8988T (cell line): ENCODE measurements around the gene MTF2.
"Not testable (repeated sequence)": the region's sequence is repeated elsewhere in the genome, so short reads cannot be mapped to it uniquely, and the experiment has no call there.

ENCODE experiments used
- DNase-seq: peaks from one replicate; pipeline ENCODE4 v3.0.0; 2011

MTF2 gene

DNA sequence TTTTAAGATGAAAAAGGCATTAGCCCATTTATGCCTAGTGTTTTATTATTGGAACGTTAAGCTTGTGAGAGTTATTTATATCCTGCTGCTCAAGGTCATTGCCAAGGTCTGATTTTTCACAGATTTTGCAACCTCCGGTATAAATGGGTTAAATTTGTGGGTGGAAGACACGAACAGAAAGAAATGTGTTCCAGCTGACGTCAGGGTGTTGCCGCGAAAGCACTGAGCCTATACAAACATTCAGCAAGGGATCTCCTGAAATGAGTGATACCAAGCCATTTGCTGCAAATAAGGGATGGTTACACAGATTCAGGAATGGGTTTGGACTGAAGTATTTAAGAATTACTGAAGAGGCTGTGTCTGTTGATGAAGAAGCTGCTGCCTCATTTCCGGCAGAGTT is 68.9 kb downstream of the MTF2 start:
- no peak for DNase-seq

DNA sequence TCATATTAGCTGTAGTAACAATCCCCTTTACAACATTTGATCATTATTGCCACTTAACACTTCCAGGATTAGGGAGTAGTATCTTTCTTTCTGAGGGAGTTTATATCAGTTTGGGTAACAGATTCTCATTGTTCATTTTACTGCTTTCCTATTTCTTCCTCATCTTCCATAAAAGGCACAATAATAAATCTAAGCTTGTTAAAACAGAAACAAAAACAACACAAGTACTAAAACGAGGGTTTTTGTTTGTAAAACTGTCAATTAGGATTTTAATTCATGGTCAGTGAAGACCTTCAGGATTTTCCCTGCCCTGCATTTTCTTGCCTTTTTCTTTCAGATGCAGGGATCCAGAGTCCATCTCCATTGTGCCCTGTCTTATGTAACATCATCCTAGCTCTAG is 71.6 kb downstream of the MTF2 start:
- no peak for DNase-seq

DNA sequence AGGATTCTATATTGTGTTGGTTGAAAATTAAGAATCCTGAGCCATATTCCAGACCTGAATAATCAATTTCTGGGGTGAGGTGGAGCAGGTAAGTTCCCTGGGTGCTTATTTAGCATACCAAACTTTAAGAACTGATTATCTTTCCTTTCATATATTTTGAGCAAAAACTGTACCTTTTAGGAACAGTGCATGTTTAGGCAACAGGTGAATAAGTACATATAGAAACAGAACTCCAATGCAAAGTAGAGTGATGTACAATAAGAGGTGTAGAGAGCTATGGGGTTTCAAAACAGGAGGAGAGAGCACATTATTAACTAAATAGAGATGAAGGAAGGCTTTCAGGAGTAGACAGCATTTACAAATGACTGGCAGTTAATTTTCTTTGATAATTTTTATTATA is 72.4 kb downstream of the MTF2 start:
- no peak for DNase-seq

DNA sequence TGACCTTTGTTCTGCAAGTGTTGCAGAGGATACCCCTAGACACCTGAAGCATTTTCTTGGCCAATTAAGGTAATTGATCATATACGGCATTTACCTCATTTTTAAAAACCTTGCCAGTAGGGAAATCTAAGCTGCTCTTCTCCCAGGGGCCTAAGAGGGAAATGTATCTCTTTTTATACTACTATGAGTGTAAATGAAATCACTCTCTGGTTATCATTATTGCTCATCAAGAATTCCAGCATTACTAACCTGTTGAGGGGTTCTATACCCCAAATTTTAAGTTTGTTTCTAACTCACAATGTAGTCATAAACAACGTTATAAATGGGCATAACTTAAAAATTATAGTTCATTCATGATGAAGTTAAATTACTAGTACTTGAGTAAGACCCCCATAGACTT is 73.8 kb downstream of the MTF2 start:
- DNase-seq, result no peak

DNA sequence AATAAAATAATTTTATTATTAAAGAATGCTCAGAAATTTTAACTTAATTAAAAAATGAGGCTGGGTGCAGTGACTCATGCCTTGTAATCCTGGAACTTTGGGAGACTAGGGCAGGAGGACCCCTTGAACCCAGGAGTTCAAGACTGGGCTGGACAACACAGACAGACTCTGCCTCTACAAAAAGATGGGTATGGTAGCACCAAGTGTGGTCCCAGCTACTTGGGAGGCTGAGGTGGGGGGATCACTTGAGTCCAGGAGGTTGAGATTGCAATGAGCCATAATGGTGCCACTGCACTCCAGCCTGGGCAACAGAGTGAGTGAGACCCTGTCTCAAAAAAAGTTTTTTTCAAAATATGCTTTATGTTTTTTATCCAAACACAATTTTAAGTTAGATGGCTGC is 75.8 kb downstream of the MTF2 start:
- no peak for DNase-seq

DNA sequence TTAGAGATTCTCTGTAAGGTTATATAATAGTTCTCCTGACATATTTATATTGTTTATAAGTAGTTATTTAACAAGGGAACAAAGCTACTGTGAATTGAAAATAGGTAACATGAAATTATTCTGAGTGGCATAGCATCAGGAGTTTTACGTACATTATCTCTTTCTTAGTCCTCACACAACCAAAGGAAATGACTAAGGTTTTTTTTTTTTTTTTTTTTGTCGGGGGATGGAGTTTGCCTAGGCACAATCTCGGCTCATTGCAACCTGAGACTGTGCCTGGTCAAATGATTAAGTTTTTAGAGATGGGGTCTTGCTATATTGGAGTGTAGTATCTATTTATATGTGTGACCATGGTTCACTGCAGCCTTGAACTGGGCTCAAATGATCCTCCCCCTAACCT is 76.3 kb downstream of the MTF2 start:
- no peak for DNase-seq

DNA sequence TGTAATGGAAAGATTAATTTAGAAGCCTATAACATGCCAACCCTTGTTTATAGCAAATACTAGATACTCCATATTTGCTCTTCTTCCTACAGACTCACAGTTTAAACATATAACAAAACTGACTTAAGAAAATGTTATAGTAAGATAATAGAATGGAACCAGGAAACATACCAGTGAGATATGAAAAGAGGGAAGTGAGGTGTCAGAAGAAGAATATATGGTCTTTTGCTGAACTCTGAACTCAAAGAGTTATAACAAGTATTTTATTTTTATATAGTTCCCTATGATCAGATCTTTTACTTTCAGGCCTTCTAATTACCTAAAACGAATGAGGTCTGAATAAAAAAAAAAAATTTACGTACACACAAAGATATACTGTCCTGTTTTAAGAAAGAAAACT is 80.3 kb downstream of the MTF2 start:
- DNase-seq, result no peak

DNA sequence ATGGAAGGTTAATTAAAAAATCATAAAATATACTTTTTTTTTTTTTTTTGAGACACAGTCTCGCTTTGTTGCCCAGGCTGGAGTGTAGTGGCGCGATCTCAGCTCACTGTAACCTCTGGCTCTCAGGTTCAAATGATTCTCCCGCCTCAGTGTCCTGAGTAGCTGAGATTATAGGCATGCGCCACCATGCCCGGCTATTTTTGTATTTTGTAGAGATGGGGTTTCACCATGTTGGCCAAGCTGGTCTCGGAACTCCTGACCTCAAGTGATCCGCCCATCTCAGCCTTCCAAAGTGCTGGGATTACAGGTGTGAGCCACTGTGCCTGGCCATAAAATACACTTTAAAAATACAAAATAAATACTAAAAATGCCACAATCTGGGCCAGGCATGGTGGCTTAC is 84.2 kb downstream of the MTF2 start:
- not testable (repeated sequence) for DNase-seq

DNA sequence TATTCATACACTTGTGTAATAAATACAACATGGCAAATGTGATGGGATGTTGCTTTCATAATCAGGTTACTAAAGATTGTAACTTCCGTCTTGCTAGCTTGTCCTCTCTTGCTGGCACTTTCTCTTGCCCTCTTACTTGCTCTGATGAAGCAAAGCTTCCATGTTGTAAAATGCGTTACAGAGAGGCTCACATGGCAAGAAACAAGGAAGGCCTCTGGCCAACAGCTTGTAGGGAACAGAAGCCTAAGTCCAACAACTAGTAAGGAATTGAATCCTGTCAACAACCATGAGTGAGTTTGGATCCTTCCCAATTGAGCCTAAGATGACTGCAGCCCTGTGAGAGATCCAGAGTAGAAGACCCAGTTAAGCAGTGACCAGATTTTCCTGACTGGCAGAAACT is 85.7 kb downstream of the MTF2 start:
- DNase-seq, result no peak

DNA sequence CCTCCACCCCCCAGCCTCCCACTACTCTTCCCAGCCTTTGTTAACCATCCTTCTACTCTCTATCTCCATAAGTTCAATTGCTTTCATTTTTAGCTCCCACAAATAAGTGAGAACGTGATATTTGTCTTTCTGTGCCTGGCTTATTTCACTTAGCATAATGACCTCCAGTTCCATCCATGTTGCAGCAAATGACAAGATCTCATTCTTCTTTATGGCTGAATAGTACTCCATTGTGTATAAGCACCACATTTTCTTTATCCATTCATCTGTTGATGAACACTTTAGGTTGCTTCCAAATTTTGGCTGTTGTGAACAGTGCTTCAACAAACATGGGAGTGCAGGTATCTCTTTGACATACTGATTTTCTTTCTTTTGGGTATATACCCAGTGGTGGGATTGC is 86.8 kb downstream of the MTF2 start:
- DNase-seq, result not testable (repeated sequence)

DNA sequence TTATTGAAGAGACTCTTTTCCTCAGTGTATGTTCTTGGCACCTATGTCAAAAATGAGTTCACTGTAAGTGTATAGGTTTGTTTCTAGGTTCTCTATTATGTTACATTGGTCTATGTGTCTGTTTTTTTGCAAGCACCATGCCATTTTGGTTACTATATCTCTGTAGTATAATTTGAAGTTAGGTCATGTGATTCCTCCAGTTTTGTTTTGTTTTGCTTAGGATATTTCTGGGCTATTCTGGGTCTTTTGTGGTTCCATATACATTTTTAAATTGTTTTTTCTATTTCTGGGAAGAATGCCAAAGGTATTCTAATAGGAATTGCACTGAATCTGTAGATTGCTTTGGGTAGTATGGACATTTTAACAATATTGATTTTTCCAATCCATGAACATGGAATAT is 87.9 kb downstream of the MTF2 start:
- DNase-seq, result no peak

DNA sequence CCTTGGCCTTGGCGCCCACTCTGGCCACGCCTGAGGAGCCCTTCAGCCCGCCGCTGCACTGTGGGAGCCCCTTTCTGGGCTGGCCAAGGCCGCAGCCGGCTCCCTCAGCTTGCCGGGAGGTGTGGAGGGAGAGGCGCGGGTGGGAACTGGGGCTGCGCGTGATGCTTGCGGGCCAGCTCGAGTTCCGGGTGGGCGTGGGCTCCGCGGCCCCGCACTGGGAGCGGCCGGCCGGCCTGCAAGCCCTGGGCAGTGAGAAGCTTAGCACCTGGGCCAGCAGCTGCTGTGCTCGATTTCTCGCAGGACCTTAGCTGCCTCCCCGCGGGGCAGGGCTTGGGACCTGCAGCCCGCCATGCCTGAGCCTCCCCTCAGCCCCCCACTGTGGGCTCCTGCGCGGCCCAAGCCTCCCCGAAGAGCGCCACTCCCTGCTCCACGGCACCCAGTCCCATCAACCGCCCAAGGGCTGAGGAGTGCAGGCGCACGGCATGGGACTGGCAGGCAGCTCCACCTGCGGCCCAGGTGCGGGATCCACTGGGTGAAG is 91.1 kb downstream of the MTF2 start:
- DNase-seq, result not testable (repeated sequence)

DNA sequence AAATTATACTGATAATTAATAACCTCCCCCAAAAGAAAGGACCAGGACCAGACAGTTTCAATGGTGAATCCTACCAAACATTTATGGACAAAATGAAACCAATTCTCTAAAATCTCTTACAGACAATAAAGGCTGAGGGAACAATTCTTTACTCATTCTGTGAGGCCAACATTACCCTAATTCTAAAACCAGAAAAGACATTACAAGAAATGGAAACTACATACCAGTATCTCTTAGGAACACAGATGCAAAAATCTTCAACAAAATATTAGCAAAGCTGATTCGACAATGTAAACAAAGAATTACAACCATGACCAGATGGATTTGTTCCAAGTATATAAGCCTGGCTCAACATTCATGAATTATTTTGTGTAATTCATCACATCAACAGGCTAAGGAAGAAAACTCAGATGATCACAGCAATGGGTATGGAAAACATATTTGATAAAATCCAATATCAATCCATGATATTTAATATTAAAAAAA is 92.5 kb downstream of the MTF2 start:
- DNase-seq, result no peak

DNA sequence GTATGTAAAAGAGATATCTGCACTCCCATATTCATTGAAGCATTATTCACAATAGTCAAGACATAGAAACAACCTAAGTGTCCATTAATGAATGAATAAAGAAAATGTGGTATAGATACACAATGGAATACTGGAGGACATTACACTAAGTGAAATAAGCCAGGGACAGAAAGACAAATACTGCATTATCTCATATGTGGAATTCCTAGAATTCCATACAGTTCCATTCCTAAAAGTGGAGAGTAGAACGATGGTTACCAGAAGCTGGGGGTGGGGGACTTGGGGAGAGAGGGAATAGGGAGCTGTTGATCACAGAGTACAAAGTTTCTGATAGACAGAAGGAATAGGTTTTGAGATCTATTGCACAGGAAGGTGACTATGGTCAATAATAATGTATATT is 93.7 kb downstream of the MTF2 start:
- no peak for DNase-seq

DNA sequence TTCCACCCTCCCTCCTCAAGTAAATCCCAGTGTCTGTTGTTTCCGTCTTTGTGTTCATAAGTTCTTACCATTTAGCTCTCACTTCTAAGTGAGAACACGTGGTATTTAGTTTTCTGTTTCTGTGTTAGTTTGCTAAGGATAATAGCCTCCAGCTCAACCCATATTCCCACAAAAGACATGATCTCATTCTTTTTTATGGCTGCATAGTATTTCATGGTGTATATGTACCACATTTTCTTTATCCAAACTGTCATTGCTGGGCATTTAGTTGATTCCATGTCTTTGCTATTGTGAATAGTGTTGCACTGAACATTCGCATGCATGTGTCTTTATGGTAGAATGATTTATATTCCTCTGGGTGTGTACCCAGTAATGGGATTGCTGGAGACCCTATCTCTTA is 95.6 kb downstream of the MTF2 start:
- DNase-seq, result not testable (repeated sequence)

DNA sequence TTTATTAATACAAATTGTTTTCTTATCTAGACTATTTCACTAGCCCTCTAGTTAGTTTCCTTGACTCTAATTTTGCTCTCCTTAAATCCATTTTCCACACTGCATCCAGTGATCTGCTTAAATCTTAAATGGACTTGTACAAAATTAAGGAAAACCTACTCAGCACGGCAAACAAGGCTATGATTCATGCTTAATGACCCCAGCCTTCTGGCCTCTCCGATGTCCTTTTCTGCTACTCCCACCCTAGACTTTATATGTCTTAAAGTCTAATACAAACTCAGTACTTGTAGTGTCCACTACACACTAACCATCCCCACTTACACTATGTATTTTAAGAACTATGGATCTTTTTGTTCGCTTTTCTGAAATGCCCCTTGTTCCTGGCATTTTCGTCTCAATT is 98.9 kb downstream of the MTF2 start:
- no peak for DNase-seq

DNA sequence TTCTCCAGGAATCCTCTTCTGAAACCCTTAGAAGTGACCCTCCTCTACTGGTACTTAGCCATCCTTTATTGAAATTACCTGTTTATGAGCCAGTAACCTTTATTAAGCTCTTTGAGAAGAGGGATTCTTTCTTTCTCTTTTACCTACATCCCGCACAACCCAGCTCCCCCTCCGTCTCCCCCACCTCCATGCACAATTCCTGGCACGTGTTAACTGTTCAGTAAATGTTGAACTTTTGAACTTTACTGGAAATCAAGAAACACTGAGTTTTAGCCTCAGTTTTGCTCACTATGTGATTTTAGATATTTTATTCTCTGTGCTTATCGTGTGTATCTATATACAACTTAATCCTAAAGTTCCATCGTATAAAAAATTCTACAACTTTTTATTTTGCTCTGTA is 99.3 kb downstream of the MTF2 start:
- DNase-seq, result no peak

DNA sequence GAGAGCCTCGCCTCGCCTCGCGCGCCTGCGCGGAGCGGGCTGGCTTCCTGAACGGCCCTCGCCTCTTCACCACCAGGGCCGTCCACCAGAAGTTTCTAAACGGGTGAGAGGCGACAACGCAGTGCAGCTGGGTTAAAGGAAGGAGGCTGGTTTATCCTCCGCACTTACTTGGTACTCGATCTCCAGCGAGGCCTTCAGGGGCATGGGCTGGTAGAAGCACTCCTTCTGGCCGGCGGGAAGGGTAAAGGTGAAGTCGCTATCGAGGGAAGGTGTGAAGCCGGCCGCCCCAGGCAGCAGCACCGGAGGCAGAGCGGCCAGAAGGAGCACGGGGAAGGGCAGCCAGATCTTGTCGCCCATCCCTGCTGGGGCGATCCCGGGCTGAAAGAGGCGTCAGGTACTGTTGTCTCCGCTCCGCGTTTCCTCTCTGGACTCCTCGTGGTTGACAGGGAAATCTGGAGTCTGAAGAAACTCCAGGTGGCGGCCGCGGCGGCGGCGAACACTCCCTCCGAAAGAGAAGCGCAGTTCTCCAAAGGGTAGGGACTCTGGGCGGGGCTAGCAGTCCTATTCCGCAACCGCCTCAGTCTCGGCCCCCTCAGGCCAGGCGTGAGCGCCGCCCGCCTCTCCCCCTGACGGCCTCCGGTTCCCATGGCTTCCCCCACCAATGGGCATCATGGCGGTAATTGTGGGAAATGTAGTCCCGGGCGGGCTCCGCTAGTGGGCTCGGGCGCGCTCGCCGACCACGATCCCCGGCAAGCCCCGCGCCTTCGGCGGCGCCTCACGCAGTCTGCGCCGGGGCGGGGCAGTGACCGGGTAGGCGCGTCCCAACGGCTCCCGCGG is 101.0 kb downstream of the MTF2 start, which contains the start of gene TMED5:
TSS of gene TMED5 (minus strand) at position 528 of the 837 bp plus-strand sequence. CDS start at position 357, 171 bp downstream.
- DNase-seq, result peak; percentile 47

DNA sequence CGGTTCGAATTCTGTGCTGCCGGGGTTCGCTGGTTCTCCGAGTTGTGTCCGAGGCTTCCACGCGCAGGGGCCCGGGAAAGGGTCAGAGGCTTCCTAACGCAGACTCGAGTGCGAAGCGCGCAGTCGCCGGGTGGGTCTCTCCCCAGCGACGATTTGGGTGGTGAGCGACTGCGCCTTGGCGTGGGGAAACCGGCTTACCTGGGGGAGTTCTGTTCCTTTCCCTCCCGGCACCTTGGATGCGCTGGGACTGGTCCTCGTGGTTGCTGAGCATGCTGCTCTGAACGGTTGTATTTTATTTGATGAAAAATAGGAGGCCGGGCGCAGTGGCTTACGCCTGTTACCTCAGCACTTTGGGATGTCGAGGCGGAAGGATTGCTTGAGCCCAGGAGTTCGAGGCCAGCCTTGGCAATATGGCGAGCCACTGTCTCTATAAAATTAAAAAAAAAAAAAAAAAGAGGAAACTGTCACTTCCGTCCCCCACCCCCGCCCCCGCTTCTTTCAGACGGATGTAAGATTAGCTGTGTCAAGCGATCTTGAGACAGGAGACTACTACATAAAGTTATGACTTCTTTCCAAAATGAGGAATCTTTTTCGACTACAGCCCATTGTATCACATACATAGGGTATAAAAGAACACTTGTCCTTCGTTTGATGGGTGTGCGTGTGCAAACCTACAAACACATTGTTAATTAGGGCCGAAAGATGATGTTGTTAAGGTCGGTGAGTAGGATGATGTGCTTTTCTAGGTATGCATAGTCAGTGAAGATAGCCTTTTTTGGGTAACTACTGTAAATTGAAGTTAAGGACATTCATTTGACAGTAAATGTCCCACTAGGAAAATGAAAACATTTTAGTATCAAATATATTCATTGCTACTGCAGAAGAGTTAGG is 101.9 kb downstream of the MTF2 start, which contains the start of gene CCDC18:
TSS of gene CCDC18 (plus strand) at position 2 of the 891 bp plus-strand sequence. CDS start 2,638 bp downstream, outside the sequence.
- no peak for DNase-seq

DNA sequence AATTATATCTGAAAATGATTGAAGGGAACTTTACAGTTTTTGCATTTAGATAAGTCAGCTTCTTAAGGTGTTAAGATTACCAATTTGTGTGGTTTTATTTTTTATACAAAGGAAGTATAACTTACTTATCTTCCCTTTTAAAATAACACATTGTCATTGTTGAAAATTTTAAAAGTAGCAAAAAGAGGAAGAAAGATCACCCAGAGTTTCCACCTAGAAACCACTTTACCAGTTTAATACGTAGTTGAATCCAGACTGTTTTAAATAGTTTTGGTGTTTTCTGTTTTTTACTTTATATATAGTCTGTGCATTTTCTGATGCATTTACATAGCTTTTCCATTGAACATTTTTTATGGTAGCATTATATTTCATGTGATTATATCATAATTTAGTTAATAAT is 107.6 kb downstream of the MTF2 start:
- DNase-seq, result no peak
